Fibroblast of mammary gland (primary cell): ENCODE measurements around the gene PPP3CA.
"Not testable (repeated sequence)": the region's sequence is repeated elsewhere in the genome, so short reads cannot be mapped to it uniquely, and the experiment has no call there.

Experiments used
- DNase-seq: peaks from one replicate; pipeline ENCODE4 v3.0.0-alpha.2; 2010; ENCODE audit warnings: low read depth
- H3K4me3 ChIP-seq: 2 replicates; pipeline ENCODE4 v1.5.1; 2011; ENCODE audit warnings: low read depth, mild to moderate bottlenecking, low read length, moderate library complexity; ENCODE audit not compliant: control insufficient read depth
- CTCF ChIP-seq: conservative IDR thresholded peaks from 2 replicates; pipeline ENCODE4 v1.5.1; 2011; ENCODE audit warnings: low read depth, low read length, inconsistent platforms; ENCODE audit not compliant: control insufficient read depth, insufficient read depth

Gene PPP3CA

DNA sequence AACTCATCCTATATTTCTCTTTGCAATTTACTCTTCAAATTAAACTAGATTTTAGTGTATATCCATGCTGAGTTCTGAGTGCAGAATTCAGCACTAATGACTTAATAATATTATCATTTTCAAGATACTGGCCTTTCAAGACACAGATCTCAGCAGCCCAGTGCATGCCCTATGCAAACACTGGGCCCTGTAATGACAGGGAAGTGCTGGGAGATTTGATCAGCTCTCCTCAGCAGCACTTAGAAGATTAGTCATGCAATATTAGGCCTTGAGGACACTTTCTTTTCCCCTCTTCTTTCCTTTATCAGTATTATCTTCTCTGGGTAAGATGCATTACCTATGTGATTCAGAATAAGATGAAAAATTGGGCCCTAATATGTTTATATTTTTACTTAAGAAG, 207.1 kb downstream of the PPP3CA start:
- no peak overlapping the region for H3K4me3 ChIP-seq
- DNase-seq: no peak
- TF ChIP-seq CTCF: no peak

GRCh38 chr4:101136373-101137370, 210.7 kb downstream of the PPP3CA start:
- no peak overlapping the region for H3K4me3 ChIP-seq
- no peak for TF ChIP-seq CTCF
- DNase-seq: no peak

- DNase-seq: no peak
- H3K4me3 ChIP-seq: no peak overlapping the region
- TF ChIP-seq CTCF: no peak
Measured at GRCh38 chr4:101135371-101136010, 211.8 kb downstream of the PPP3CA start.

GRCh38 chr4:101131058-101131457, 216.3 kb downstream of the PPP3CA start:
- DNase-seq, H3K4me3 ChIP-seq: not testable (repeated sequence)

- H3K4me3 ChIP-seq, DNase-seq: not testable (repeated sequence)
Measured at GRCh38 chr4:101128898-101129297, 218.4 kb downstream of the PPP3CA start.

DNA sequence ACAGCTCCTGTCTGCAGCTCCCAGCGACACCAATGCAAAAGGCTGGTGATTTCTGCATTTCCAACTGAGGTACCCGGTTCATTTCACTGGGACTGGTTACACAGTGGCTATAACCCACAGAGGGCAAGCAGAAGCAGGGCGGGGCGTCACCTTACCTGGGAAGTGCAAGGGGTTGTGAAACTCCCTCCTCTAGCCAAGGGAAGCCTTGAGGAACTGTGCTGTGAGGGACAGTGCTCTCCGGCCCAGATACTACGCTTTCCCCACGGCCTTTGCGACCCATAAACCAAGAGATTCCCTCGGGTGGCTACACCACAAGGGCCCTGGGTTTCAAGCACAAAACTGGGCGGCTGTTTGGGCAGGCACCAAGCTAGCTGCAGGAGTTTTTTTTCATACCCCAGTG, 218.9 kb downstream of the PPP3CA start:
- DNase-seq: no peak
- no peak for TF ChIP-seq CTCF
- no peak overlapping the region for H3K4me3 ChIP-seq

DNA sequence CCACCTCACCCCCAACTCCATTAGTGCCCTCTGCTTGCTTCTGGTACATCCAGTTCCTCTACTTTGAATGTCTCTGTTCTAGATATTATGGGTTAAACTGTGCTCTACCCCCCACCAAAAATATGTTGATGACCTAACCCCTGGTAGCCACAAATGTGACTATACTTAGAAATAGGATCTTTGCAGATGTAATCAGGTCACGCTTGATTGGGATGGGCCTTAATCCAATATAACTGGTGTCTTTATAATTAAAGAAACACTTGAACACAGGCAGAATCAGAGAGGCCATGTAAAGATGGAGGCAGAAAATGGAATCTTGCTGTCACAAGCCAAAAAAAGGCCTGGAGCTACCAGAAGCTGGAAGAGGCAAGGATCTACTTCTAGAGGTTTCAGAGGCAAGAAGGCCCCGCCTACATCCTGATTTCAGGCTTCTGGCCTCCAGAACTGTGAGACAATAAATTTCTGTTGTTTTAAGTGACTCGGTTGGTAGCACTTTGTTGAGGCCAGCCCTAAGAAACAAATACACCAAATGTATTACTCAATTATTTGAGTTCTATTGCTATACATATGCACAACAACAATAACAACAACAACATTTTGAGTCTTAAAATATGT, 220.0 kb downstream of the PPP3CA start:
- no peak for DNase-seq
- H3K4me3 ChIP-seq: no peak overlapping the region
- no peak for TF ChIP-seq CTCF
